CMK (cell line): ENCODE measurements around the gene RNU1-2.
"Not testable (repeated sequence)": the region's sequence is repeated elsewhere in the genome, so short reads cannot be mapped to it uniquely, and the experiment has no call there.

Experiments used
- DNase-seq: peaks from one replicate; pipeline ENCODE4 v3.0.0-alpha.2; 2010; ENCODE audit warnings: low read depth

Gene RNU1-2

GRCh38 chr1:16927256-16927655 lies 31.5 kb downstream of the RNU1-2 start:
- DNase-seq = no peak

- DNase-seq = no peak
These were observed 32.1 kb downstream of the RNU1-2 start for GRCh38 chr1:16927711-16928485.

GRCh38 chr1:16929146-16930041 lies 33.6 kb downstream of the RNU1-2 start:
- DNase-seq = not testable (repeated sequence)

- DNase-seq = not testable (repeated sequence)
These were observed 35.6 kb downstream of the RNU1-2 start for GRCh38 chr1:16931206-16931934.

- not testable (repeated sequence) for DNase-seq
These were observed 38.2 kb downstream of the RNU1-2 start for GRCh38 chr1:16933945-16934344.

GRCh38 chr1:16936580-16936979 lies 40.8 kb downstream of the RNU1-2 start:
- DNase-seq = not testable (repeated sequence)

- no peak for DNase-seq
These were observed 42.9 kb downstream of the RNU1-2 start for GRCh38 chr1:16938351-16939321.

- not testable (repeated sequence) for DNase-seq
These were observed 43.8 kb downstream of the RNU1-2 start for GRCh38 chr1:16939386-16940180.

- DNase-seq = no peak
These were observed 48.3 kb downstream of the RNU1-2 start for GRCh38 chr1:16944038-16944437.

- not testable (repeated sequence) for DNase-seq
These were observed 49.7 kb downstream of the RNU1-2 start for GRCh38 chr1:16945512-16945911.
